Lower leg skin (tissue), 4 donors: ENCODE results near the gene HBB. TPM values are rescaled to one million over a fixed set of nuclear protein-coding genes. Genes with fewer than 3 reads are reported as not detected.
"Not testable (repeated sequence)": the region's sequence is repeated elsewhere in the genome, so short reads cannot be mapped to it uniquely, and the experiment has no call there.

ENCODE experiments used
- DNase-seq, 2 donors: peaks; one replicate each; pipeline ENCODE4 v3.0.0-alpha.2; 2019; ENCODE audit warnings: low spot score in 2 of 2
- H3K4me3 ChIP-seq: fragments of 200-600 bp; sonication (generic); 2 replicates; pipeline ENCODE4 v1.5.1; 2017; ENCODE audit warnings: mild to moderate bottlenecking, low read depth; ENCODE audit not compliant: poor library complexity, severe bottlenecking
- POLR2A ChIP-seq, 2 donors: fragments of 450-650 bp; IDR thresholded peaks; one replicate each; pipeline ENCODE4 v1.6.1; 2016 to 2017; ENCODE audit warnings: antibody characterized with exemption in 2 of 2, mild to moderate bottlenecking in 1 of 2, moderate library complexity in 1 of 2
- WGBS, 2 donors: methylation state at CpG; one replicate each; pipeline ENCODE4 v1.1.5; 2018; 5-methylcytosine and 5-hydroxymethylcytosine counted together
- intact Hi-C: fragments of 100-400 bp; cut with DNase I; formaldehyde crosslinking; loops from one replicate; pipeline ENCODE4 v1.15.0; 2023; ENCODE audit warnings: low total_unique reads
- total RNA-seq, 4 donors: library from RNA; depleted of rRNA; stranded (reverse); fragments of >200 nt; gene quantifications; one replicate each; pipeline ENCODE4 v1.1.0, GENCODE V29; 2016
- TF ChIP-seq, protein P1 (sequence below), 3 donors: fragments of 450-650 bp; IDR thresholded peaks; one replicate each; pipeline ENCODE4 v1.5.1; 2016; ENCODE audit warnings: antibody characterized with exemption in 3 of 3, mild to moderate bottlenecking in 3 of 3, moderate library complexity in 2 of 3

The HBB gene
- total RNA-seq, 4 donors from 2014 or later: 0.56 to 65.8 (median 13.1) TPM

DNA sequence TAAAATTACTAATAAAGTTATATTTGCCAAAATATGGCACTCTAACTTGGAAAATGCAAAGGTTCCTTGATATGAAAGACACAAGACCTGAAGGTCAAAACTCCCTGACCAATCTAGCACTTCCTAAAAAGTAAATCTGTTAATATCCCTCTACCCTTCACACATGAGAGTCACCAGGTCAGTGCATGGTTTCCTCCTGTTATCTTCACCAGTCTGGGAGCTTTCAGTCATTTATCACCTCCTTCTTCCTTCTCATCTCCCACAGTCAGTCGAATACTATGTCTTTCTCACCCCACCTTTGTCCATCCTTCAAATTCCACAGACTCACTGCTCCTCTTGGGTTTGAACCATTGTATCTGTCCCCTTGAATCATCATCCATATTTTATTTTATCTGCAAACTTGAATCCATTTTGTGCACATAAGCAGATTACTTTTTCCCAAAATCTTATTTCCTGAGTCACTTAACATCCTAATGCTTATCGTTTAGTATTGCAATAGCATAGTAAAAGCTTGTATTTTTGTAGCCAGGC lies 40.2 kb upstream of the HBB start:
- intact Hi-C loops: no loop called here
- 85 to 89% methylated on average over 2 of the region's 2 CpGs for WGBS, 2 donors
- TF ChIP-seq, protein P1, sequence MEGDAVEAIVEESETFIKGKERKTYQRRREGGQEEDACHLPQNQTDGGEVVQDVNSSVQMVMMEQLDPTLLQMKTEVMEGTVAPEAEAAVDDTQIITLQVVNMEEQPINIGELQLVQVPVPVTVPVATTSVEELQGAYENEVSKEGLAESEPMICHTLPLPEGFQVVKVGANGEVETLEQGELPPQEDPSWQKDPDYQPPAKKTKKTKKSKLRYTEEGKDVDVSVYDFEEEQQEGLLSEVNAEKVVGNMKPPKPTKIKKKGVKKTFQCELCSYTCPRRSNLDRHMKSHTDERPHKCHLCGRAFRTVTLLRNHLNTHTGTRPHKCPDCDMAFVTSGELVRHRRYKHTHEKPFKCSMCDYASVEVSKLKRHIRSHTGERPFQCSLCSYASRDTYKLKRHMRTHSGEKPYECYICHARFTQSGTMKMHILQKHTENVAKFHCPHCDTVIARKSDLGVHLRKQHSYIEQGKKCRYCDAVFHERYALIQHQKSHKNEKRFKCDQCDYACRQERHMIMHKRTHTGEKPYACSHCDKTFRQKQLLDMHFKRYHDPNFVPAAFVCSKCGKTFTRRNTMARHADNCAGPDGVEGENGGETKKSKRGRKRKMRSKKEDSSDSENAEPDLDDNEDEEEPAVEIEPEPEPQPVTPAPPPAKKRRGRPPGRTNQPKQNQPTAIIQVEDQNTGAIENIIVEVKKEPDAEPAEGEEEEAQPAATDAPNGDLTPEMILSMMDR (IDR thresholded peaks at IDR 0.05): no peak
- no peak for TF ChIP-seq POLR2A (IDR thresholded peaks at IDR 0.05)
- DNase-seq: no peak
- H3K4me3 ChIP-seq: no peak overlapping the region

GRCh38 chr11:5266609-5267008 lies 39.7 kb upstream of the HBB start:
- intact Hi-C loops: no loop called here
- TF ChIP-seq, protein P1 (IDR thresholded peaks at IDR 0.05): no peak
- TF ChIP-seq POLR2A (IDR thresholded peaks at IDR 0.05): no peak
- no peak overlapping the region for H3K4me3 ChIP-seq
- DNase-seq: no peak

DNA sequence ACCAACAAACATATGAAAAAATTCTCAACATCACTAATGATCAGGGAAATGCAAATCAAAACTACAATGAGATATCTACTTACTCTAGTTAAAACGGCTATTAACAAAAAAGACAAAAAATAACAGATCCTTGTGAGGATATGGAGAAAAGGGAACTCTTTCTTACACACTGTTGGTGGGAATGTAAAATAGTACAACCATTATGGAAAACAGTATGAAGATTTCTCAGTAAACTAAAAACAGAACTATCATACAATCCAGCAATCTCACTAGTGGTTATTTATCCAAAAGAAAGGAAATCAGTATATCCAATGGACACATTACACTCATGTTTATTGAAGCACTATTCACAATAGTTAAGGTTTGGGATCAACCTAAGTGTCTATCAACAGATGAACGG lies 39.0 kb upstream of the HBB start:
- WGBS, 2 donors: 45 to 60% methylated on average over 2 of the region's 2 CpGs
- TF ChIP-seq POLR2A (IDR thresholded peaks at IDR 0.05): no peak
- TF ChIP-seq, protein P1 (IDR thresholded peaks at IDR 0.05): no peak
- intact Hi-C loops: no loop called here

GRCh38 chr11:5258543-5259262 lies 31.8 kb upstream of the HBB start:
- TF ChIP-seq, protein P1 (IDR thresholded peaks at IDR 0.05): no peak
- TF ChIP-seq POLR2A (IDR thresholded peaks at IDR 0.05): no peak
- intact Hi-C loops: no loop called here
- H3K4me3 ChIP-seq: no peak overlapping the region
- WGBS, 2 donors: 50 to 70% methylated on average over 7 of the region's 7 CpGs
- DNase-seq: no peak

More for the DNA sequence above, 39.0 kb upstream of the HBB start:
- H3K4me3 ChIP-seq: no peak overlapping the region
- DNase-seq: no peak

DNA sequence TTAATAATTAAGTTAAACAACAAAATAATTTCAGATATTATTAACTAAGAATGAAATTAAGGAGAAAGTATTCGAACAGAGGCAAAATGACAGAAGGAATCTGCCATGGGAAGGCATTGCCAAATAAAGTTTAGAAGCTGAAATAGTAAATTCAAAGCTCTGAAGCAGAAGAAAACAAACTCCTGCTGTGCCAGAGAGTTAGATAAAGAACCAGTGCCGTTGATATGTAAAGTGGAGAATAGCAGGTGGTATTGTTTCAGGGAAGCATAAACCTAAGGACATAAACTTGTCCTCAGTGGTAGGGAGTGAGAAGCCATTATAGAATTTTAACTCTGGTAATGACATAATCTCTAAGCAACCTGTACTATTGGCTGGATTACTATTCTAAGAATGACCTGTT lies 30.4 kb upstream of the HBB start:
- intact Hi-C loops: no loop called here
- H3K4me3 ChIP-seq: no peak overlapping the region
- no peak for TF ChIP-seq POLR2A (IDR thresholded peaks at IDR 0.05)
- TF ChIP-seq, protein P1 (IDR thresholded peaks at IDR 0.05): no peak
- 38 to 42% methylated on average over 2 of the region's 2 CpGs for WGBS, 2 donors
- DNase-seq: no peak

GRCh38 chr11:5254646-5255413 lies 28.0 kb upstream of the HBB start, which contains the start of gene HBG2:
Gene HBG2 (minus strand): TSS chr11:5254781. CDS start chr11:5254728, 53 bp downstream.
- intact Hi-C loops, DNase-seq, H3K4me3 ChIP-seq: not testable (repeated sequence)
- WGBS, 2 donors: 67 to 71% methylated on average over 4 of the region's 9 CpGs

DNA sequence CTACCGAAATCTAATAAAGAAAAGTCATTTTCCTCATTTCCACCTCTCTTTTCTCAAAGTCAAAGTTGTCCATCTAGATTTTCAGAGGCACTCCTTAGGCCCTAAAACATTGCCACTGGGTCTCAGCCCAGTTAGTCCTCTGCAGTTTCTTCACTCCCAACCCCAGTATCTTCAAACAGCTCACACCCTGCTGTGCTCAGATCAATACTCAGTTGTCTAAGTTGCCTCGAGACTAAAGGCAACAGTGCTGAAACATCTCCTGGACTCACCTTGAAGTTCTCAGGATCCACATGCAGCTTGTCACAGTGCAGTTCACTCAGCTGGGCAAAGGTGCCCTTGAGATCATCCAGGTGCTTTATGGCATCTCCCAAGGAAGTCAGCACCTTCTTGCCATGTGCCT lies 27.2 kb upstream of the HBB start:
- intact Hi-C loops, DNase-seq, H3K4me3 ChIP-seq: not testable (repeated sequence)
- WGBS, 2 donors: 76 to 86% methylated on average over 2 of the region's 2 CpGs

- intact Hi-C loops, DNase-seq, H3K4me3 ChIP-seq: not testable (repeated sequence)
- 53 to 83% methylated on average over 5 of the region's 5 CpGs for WGBS, 2 donors
Measured at GRCh38 chr11:5253440-5253839, 26.6 kb upstream of the HBB start.
